ENCODE measurements around the gene RMDN3.

DNA sequence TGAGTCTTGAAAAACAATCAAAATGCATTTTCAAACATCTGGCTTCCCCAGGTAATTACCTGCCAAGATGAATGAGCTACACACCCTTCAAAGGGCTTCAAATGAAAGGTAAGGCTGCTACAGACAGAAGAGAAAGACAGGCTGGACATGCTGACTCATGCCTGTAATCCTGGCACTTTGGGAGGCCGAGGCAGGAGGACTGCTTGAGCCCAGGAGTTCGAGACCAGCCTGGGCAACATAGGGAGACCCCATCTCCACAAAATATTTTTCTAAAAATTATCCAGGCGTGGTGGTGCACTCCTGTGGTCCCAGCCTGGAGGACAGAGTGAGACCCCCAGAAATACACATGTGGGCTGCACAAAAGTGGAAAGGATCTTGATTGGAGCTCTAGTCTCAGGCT lies 37.3 kb upstream of the RMDN3 start:
- TF ChIP-seq, protein P1, sequence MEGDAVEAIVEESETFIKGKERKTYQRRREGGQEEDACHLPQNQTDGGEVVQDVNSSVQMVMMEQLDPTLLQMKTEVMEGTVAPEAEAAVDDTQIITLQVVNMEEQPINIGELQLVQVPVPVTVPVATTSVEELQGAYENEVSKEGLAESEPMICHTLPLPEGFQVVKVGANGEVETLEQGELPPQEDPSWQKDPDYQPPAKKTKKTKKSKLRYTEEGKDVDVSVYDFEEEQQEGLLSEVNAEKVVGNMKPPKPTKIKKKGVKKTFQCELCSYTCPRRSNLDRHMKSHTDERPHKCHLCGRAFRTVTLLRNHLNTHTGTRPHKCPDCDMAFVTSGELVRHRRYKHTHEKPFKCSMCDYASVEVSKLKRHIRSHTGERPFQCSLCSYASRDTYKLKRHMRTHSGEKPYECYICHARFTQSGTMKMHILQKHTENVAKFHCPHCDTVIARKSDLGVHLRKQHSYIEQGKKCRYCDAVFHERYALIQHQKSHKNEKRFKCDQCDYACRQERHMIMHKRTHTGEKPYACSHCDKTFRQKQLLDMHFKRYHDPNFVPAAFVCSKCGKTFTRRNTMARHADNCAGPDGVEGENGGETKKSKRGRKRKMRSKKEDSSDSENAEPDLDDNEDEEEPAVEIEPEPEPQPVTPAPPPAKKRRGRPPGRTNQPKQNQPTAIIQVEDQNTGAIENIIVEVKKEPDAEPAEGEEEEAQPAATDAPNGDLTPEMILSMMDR (IDR thresholded peaks at IDR 0.05), result no peak
- TF ChIP-seq ELK1 (IDR thresholded peaks at IDR 0.05; ENCODE audit: low read depth, low read length), result no peak
